ENCODE data around the gene MDN1. TPM values are rescaled to one million over a fixed set of nuclear protein-coding genes. Genes with fewer than 3 reads are reported as not detected.
A peak's percentile ranks its signal among the peaks of the same experiment; 100 is the strongest.

The MDN1 gene
- total and polyA plus RNA-seq, 2 of the 13 experiments (the other 11 are each of a cell fraction or from before 2014, with no cell fraction given): 18.8 to 52.9 TPM

- TF ChIP-seq ZNF512B (CRISPR knock-in tag; IDR thresholded peaks at IDR 0.05; ENCODE audit: borderline replicate concordance): no peak
- peak; percentile 74; the same call in 1 of the 2 replicates for TF ChIP-seq ZNF232 (CRISPR knock-in tag; IDR thresholded peaks at IDR 0.05; ENCODE audit: borderline replicate concordance)
- TF ChIP-seq ZNF691 (CRISPR knock-in tag; IDR thresholded peaks at IDR 0.05; ENCODE audit: borderline replicate concordance, low read depth): no peak; the same call in 1 of the 2 replicates
- no peak for TF ChIP-seq ZNF549 (CRISPR knock-in tag; IDR thresholded peaks at IDR 0.05)
- no peak for TF ChIP-seq ZNF414 (CRISPR knock-in tag; IDR thresholded peaks at IDR 0.05)
- no peak for TF ChIP-seq USF2 (IDR thresholded peaks at IDR 0.05; ENCODE audit: low read depth, low read length)
- no peak for TF ChIP-seq USF2 (CRISPR knock-in tag; IDR thresholded peaks at IDR 0.05; ENCODE audit: borderline replicate concordance)
- no peak for TF ChIP-seq MLLT10 (CRISPR knock-in tag; IDR thresholded peaks at IDR 0.05)
- 0 out of 2 replicates have a peak, but pooled peaks have one; percentile 61 for TF ChIP-seq ZNF782 (CRISPR knock-in tag; IDR thresholded peaks at IDR 0.05; ENCODE audit: borderline replicate concordance)
- TF ChIP-seq POLR2A (IDR thresholded peaks at IDR 0.05; ENCODE audit: insufficient read depth in 1 of 2, low read depth in 2 of 2, low read length in 2 of 2): peak; percentile 93 to 95
- TF ChIP-seq ZBTB33 (CRISPR knock-in tag; IDR thresholded peaks at IDR 0.05): no peak
- 0 out of 2 replicates have a peak, but pooled peaks have one; percentile 69 for TF ChIP-seq ZNF510 (CRISPR knock-in tag; IDR thresholded peaks at IDR 0.05; ENCODE audit: low read depth)
- TF ChIP-seq KDM4B (CRISPR knock-in tag; IDR thresholded peaks at IDR 0.05): no peak
- no peak for TF ChIP-seq REST (IDR thresholded peaks at IDR 0.05; ENCODE audit: borderline replicate concordance in 1 of 2, low read depth in 1 of 2, low read length in 2 of 2)
These were observed 181.0 kb downstream of the MDN1 start, which contains the start of gene LYRM2 (continued) for GRCh38 chr6:89638320-89639195.

Measured in HepG2 (cell line).